ENCODE results near the gene POLN.

GRCh38 chr4:2290974-2291704, 49.2 kb upstream of the POLN start:
- TF ChIP-seq CTCF (IDR thresholded peaks at IDR 0.05): no peak
- TF ChIP-seq POLR2A (IDR thresholded peaks at IDR 0.05): no peak
